Heart left ventricle (tissue), 16 donors: ENCODE results near the gene DIP2C. TPM values are rescaled to one million over a fixed set of nuclear protein-coding genes. Genes with fewer than 3 reads are reported as not detected.
"Not testable (repeated sequence)": the region's sequence is repeated elsewhere in the genome, so short reads cannot be mapped to it uniquely, and the experiment has no call there.

ENCODE experiments used
- ATAC-seq, 4 donors: fragments of 200-7000 bp; cut with Tn5 transposase; one replicate each; pipeline ENCODE4 v1.9.1; 2020 to 2022; ENCODE audit warnings: moderate library complexity in 4 of 4, mild to moderate bottlenecking in 3 of 4, moderate number of reproducible peaks in 1 of 4
- DNase-seq, 5 donors: peaks; one replicate each; pipeline ENCODE4 v3.0.0-alpha.2; 2020
- H3K27ac ChIP-seq, 12 donors: fragments of 200-600 bp; sonication (generic) in 4 of 12; one replicate each; pipeline versions ENCODE4 v1.5.0 to v1.8.0; 2016 to 2022; ENCODE audit warnings: mild to moderate bottlenecking in 2 of 12
- H3K27me3 ChIP-seq, 9 donors: fragments of 200-600 bp; sonication (generic) in 2 of 9; one replicate each; pipeline versions ENCODE4 v1.5.1 to v1.8.0; 2016 to 2022; ENCODE audit warnings: mild to moderate bottlenecking in 3 of 9
- H3K36me3 ChIP-seq, 9 donors: fragments of 200-600 bp; sonication (generic) in 2 of 9; one replicate each; pipeline versions ENCODE4 v1.5.0 to v1.8.0; 2018 to 2022; ENCODE audit warnings: mild to moderate bottlenecking in 2 of 9
- H3K4me1 ChIP-seq, 12 donors: fragments of 200-600 bp; sonication (generic) in 4 of 12; one replicate each; pipeline versions ENCODE4 v1.5.0 to v1.8.0; 2016 to 2022; ENCODE audit warnings: mild to moderate bottlenecking in 3 of 12
- H3K4me3 ChIP-seq, 12 donors: fragments of 200-600 bp; sonication (generic) in 4 of 12; one replicate each; pipeline versions ENCODE4 v1.5.0 to v1.8.0; 2017 to 2022; ENCODE audit warnings: mild to moderate bottlenecking in 9 of 12, moderate library complexity in 4 of 12
- H3K9me3 ChIP-seq, 12 donors: fragments of 200-600 bp; sonication (generic) in 4 of 12; one replicate each; pipeline versions ENCODE4 v1.5.0 to v1.8.0; 2016 to 2022; ENCODE audit warnings: mild to moderate bottlenecking in 1 of 12
- CTCF ChIP-seq, 12 donors: fragments of 200-600 bp; sonication (generic) in 4 of 12; IDR thresholded peaks; one replicate each; pipeline versions ENCODE4 v1.5.0 to v1.8.0; 2018 to 2022; ENCODE audit warnings: antibody characterized with exemption in 12 of 12, mild to moderate bottlenecking in 5 of 12
- POLR2A ChIP-seq, 2 donors: fragments of 450-650 bp; IDR thresholded peaks; one replicate each; pipeline ENCODE4 v1.6.1; 2017; ENCODE audit warnings: antibody characterized with exemption in 2 of 2, mild to moderate bottlenecking in 2 of 2, moderate library complexity in 2 of 2
- WGBS, 4 donors: extraction: QIAGEN DNeasy Blood & Tissue Kit in 2 of 4; methylation state at CpG; one replicate each; pipeline versions ENCODE4 v1.1.5 to v1.1.7; 2013 to 2018; 5-methylcytosine and 5-hydroxymethylcytosine counted together
- intact Hi-C, 10 donors: fragments of 100-400 bp; cut with DNase I; formaldehyde crosslinking; loops; one replicate each; pipeline versions ENCODE4 v1.11.1 to v1.14.2; 2022
- polyA plus RNA-seq, 2 donors: library from polyadenylated mRNA; stranded (reverse); fragments of 200-250 nt; gene quantifications; one replicate each; pipeline ENCODE4 v1.2.3, GENCODE V29; 2013
- total RNA-seq, 9 donors: library from RNA; depleted of rRNA in 2 of 9; stranded (reverse); fragments of >200 nt in 2 of 9; fragmentation: NEBNext Ultra II Directional in 3 of 9; extraction: Animal tissue kit (Norgen Biotek cat#: 25700) in 3 of 9; gene quantifications; one replicate each; pipeline versions ENCODE4 v1.1.0 to v1.2.4, GENCODE V29; 2016 to 2023
- donor health status: ischemic (EF 13 %, LVEDD 7.1; RV severe dilation, severe dysfunction).
- donor health status: healthy with polysubstance abuse.
- donor health status: DM: no; HTN: yes; CAD: no.
- donor health status: DM: no; HTN: no; CAD: no.
- donor health status: ischemic (EF 25% LVEDD 6.9; RV normal size, moderate dysfunction).
- donor health status: ischemic (EF 25% LVEDD 5.7; RV mildly dilated, moderate dysfunction).
- donor health status: healthy.
- donor health status: DM: yes; HTN: yes; CAD: no.
- donor health status: ischemic (EF 35%, LVEDD 5.7; RV mildly dilated, moderate dysfunction).
- donor health status: nonischemic (EF 11% LVEDD 7.7; RV severe dilation, severe dysfunction).
- donor health status: DM: yes; HTN: yes; CAD: no.
- donor health status: PGD.
- donor health status: ischemic (EF 29% LVEDD 5.4; RV normal size, mild dysfunction).
- donor health status: nonischemic (EF 23%, LVEDD 6.1; RV moderate dilation, normal function).

Gene DIP2C
- total and polyA plus RNA-seq, 11 donors = 7.4 to 43.1 (median 28.5) TPM

- intact Hi-C loops = no loop called here
- WGBS, 4 donors = 96 to 99% (median 97%) methylated on average over 12 to 17 of the region's 17 CpGs
- Histone ChIP-seq H3K9me3 (no peaks in the 10 kb centered on the region), H3K27me3 (no peaks in the 10 kb centered on the region), H3K27ac (no peak overlapping the region), H3K4me1 (peaks cover 0 to 22% (median 5%) of the 10 kb centered on the region in 12 donors), H3K4me3 (no peak overlapping the region), H3K36me3 (peaks cover 0 to 56% (median 49%) of the 10 kb centered on the region in 9 donors)
- no peak for TF ChIP-seq CTCF (IDR thresholded peaks at IDR 0.05)
- no peak for TF ChIP-seq POLR2A (IDR thresholded peaks at IDR 0.05)
- no peak for ATAC-seq
- no peak for DNase-seq
These were observed 320.8 kb downstream of the DIP2C start for GRCh38 chr10:368579-369220.

GRCh38 chr10:368107-368506 lies 321.4 kb downstream of the DIP2C start:
- H3K4me3 ChIP-seq, DNase-seq, intact Hi-C loops, H3K27ac ChIP-seq, H3K27me3 ChIP-seq, H3K9me3 ChIP-seq, ATAC-seq: not testable (repeated sequence)
- Histone ChIP-seq H3K4me1 (peaks cover 0 to 18% (median 5%) of the 10 kb centered on the region in 12 donors), H3K36me3 (peaks cover 0 to 62% (median 55%) of the 10 kb centered on the region in 9 donors)
- WGBS, 4 donors = 96 to 98% (median 97%) methylated on average over 10 of the region's 16 CpGs

- Histone ChIP-seq H3K27ac (no peak overlapping the region), H3K4me3 (no peak overlapping the region), H3K9me3 (no peaks in the 10 kb centered on the region), H3K4me1 (peaks cover 0 to 13% (median 5%) of the 10 kb centered on the region in 12 donors), H3K36me3 (peaks cover 0 to 67% (median 60%) of the 10 kb centered on the region in 9 donors), H3K27me3 (no peaks in the 10 kb centered on the region)
- no peak for TF ChIP-seq POLR2A (IDR thresholded peaks at IDR 0.05)
- TF ChIP-seq CTCF (IDR thresholded peaks at IDR 0.05) = no peak
- ATAC-seq (no peak), DNase-seq (no peak)
- WGBS, 4 donors = 89 to 95% (median 91%) methylated on average over 17 to 19 of the region's 25 CpGs
- intact Hi-C loops = no loop called here
These were observed 321.8 kb downstream of the DIP2C start for GRCh38 chr10:367636-368035.

GRCh38 chr10:366186-366585 lies 323.3 kb downstream of the DIP2C start:
- Histone ChIP-seq H3K4me1 (peaks cover 0 to 12% (median 5%) of the 10 kb centered on the region in 12 donors), H3K27me3 (no peaks in the 10 kb centered on the region), H3K9me3 (no peaks in the 10 kb centered on the region), H3K27ac (no peak overlapping the region), H3K36me3 (peaks cover 0 to 81% (median 73%) of the 10 kb centered on the region in 9 donors), H3K4me3 (no peak overlapping the region)
- DNase-seq = no peak
- TF ChIP-seq POLR2A (IDR thresholded peaks at IDR 0.05) (no peak), CTCF (IDR thresholded peaks at IDR 0.05) (no peak)
- no peak for ATAC-seq
- intact Hi-C loops = no loop called here
- 92 to 96% (median 95%) methylated on average over 12 of the region's 12 CpGs for WGBS, 4 donors
